WTC11 (cell line): ENCODE measurements around the gene NDST4. TPM values are rescaled to one million over a fixed set of nuclear protein-coding genes. Genes with fewer than 3 reads are reported as not detected.

Source experiments
- ATAC-seq: fragments of 200-7000 bp; cut with Tn5 transposase; 2 replicates; pipeline ENCODE4 v1.10.0; 2021; ENCODE audit warnings: mild to moderate bottlenecking, moderate library complexity
- CTCF ChIA-PET: fragments of 300-600 bp; sonication (Branson Sonifier 250); formaldehyde crosslinking; loops from one replicate; lab custom pipeline; 2021; ENCODE audit warnings: antibody characterized with exemption; lab: Charles Lee
- POLR2A ChIA-PET: fragments of 350-600 bp; sonication (Branson Sonifier 250); formaldehyde crosslinking; loops from one replicate; lab custom pipeline; 2021; ENCODE audit warnings: antibody characterized with exemption; lab: Charles Lee
- DNase-seq: peaks from one replicate; pipeline ENCODE4 v3.0.0; 2021; ENCODE audit warnings: low spot score
- H3K27ac Mint-ChIP-seq: 2 replicates; pipeline ENCODE4 v1.8.0; 2021; ENCODE audit warnings: mixed read lengths
- H3K27me3 Mint-ChIP-seq: 2 replicates; pipeline ENCODE4 v1.8.0; 2021; ENCODE audit warnings: low read depth, mild to moderate bottlenecking, moderate library complexity, mixed read lengths
- H3K36me3 Mint-ChIP-seq: 2 replicates; pipeline ENCODE4 v1.8.0; 2021; ENCODE audit warnings: mixed read lengths
- H3K4me1 Mint-ChIP-seq: 2 replicates; pipeline ENCODE4 v1.8.0; 2022; ENCODE audit warnings: mixed read lengths
- H3K4me3 Mint-ChIP-seq: 2 replicates; pipeline ENCODE4 v1.8.0; 2021; ENCODE audit warnings: mild to moderate bottlenecking, moderate library complexity, mixed read lengths
- H3K9me3 Mint-ChIP-seq: 2 replicates; pipeline ENCODE4 v1.8.0; 2021; ENCODE audit warnings: mixed read lengths
- ATF1 ChIP-seq: sonication (generic); formaldehyde crosslinking; IDR thresholded peaks from 2 replicates; pipeline ENCODE4 v1.8.1; 2023; ENCODE audit warnings: mild to moderate bottlenecking, moderate library complexity, missing genetic modification reagents
- CREB1 ChIP-seq: sonication (generic); formaldehyde crosslinking; IDR thresholded peaks from 2 replicates; pipeline ENCODE4 v1.8.0; 2023; ENCODE audit warnings: mild to moderate bottlenecking, missing genetic modification reagents
- CREM ChIP-seq: sonication (generic); formaldehyde crosslinking; IDR thresholded peaks from 2 replicates; pipeline ENCODE4 v1.8.1; 2022; ENCODE audit warnings: mild to moderate bottlenecking, missing genetic modification reagents, moderate library complexity
- E2F1 ChIP-seq: sonication (generic); formaldehyde crosslinking; IDR thresholded peaks from 2 replicates; pipeline ENCODE4 v1.8.0; 2022; ENCODE audit warnings: mild to moderate bottlenecking, missing genetic modification reagents
- ELF4 ChIP-seq: sonication (generic); formaldehyde crosslinking; IDR thresholded peaks from 2 replicates; pipeline ENCODE4 v1.8.1; 2022; ENCODE audit warnings: low read depth, mild to moderate bottlenecking, moderate library complexity, missing genetic modification reagents
- ERG ChIP-seq: fragments of 250-450 bp; sonication (Bioruptor Pico); IDR thresholded peaks from 2 replicates; pipeline ENCODE4 v1.8.0; 2021; ENCODE audit warnings: mild to moderate bottlenecking
- JAZF1 ChIP-seq: fragments of 250-450 bp; sonication (Bioruptor Pico); IDR thresholded peaks from 2 replicates; pipeline ENCODE4 v1.9.0; 2021; ENCODE audit warnings: moderate library complexity, mild to moderate bottlenecking, inconsistent platforms
- NFE2L1 ChIP-seq: sonication (generic); formaldehyde crosslinking; IDR thresholded peaks from 2 replicates; pipeline ENCODE4 v1.8.1; 2023; ENCODE audit warnings: missing genetic modification reagents
- NR1H2 ChIP-seq: sonication (generic); formaldehyde crosslinking; IDR thresholded peaks from 2 replicates; pipeline ENCODE4 v1.9.0; 2021; ENCODE audit warnings: mild to moderate bottlenecking, moderate library complexity, missing genetic modification reagents
- NR3C1 ChIP-seq: sonication (generic); formaldehyde crosslinking; conservative IDR thresholded peaks from 2 replicates; pipeline ENCODE4 v1.8.1; 2023; ENCODE audit warnings: low read depth, mild to moderate bottlenecking, missing genetic modification reagents
- PRDM15 ChIP-seq: sonication (generic); formaldehyde crosslinking; IDR thresholded peaks from 2 replicates; pipeline ENCODE4 v1.8.0; 2022; ENCODE audit warnings: missing genetic modification reagents
- PREB ChIP-seq: sonication (generic); formaldehyde crosslinking; IDR thresholded peaks from 2 replicates; pipeline ENCODE4 v1.8.1; 2022; ENCODE audit warnings: mild to moderate bottlenecking, missing genetic modification reagents, moderate library complexity, borderline replicate concordance
- SMAD3 ChIP-seq: sonication (generic); formaldehyde crosslinking; IDR thresholded peaks from 2 replicates; pipeline ENCODE4 v1.8.0; 2022; ENCODE audit warnings: missing genetic modification reagents, mild to moderate bottlenecking, borderline replicate concordance
- ZMAT4 ChIP-seq: fragments of 250-450 bp; sonication (Bioruptor Pico); IDR thresholded peaks from 2 replicates; pipeline ENCODE4 v1.9.0; 2021; ENCODE audit warnings: mild to moderate bottlenecking
- ZNF121 ChIP-seq: sonication (generic); formaldehyde crosslinking; IDR thresholded peaks from 2 replicates; pipeline ENCODE4 v1.8.0; 2023; ENCODE audit warnings: missing genetic modification reagents
- total RNA-seq: library from RNA; stranded (reverse); gene quantifications from 3 replicates; pipeline ENCODE4 v1.2.3, GENCODE V29; 2021

The NDST4 gene
- total RNA-seq, 1 experiment from 2014 or later, result not detected

- TF ChIP-seq NFE2L1 (CRISPR knock-in tag) (no peak), ERG (no peak), CREB1 (no peak), JAZF1 (CRISPR knock-in tag) (no peak)
Observed at GRCh38 chr4:114874321-114874720, 239.1 kb downstream of the NDST4 start (continued).

- DNase-seq, result no peak
Observed at GRCh38 chr4:114870987-114871386, 242.4 kb downstream of the NDST4 start.

More at GRCh38 chr4:114870987-114871386, 242.4 kb downstream of the NDST4 start:
- H3K9me3 Mint-ChIP-seq, result no peaks in the 10 kb centered on the region
- no peak overlapping the region for H3K27ac Mint-ChIP-seq
- no peak overlapping the region for H3K4me3 Mint-ChIP-seq
- H3K27me3 Mint-ChIP-seq, result no peaks in the 10 kb centered on the region
- POLR2A ChIA-PET, result interaction anchor here (0.5 kb wide), 1 partner anchor 135 kb away, joined by 5 read pairs; no protein-coding TSS in a partner anchor
- no peaks in the 10 kb centered on the region for H3K4me1 Mint-ChIP-seq
- no peaks in the 10 kb centered on the region for H3K36me3 Mint-ChIP-seq
- TF ChIP-seq ELF4 (CRISPR knock-in tag) (no peak), ZMAT4 (CRISPR knock-in tag) (no peak), NR3C1 (CRISPR knock-in tag) (no peak), ATF1 (CRISPR knock-in tag) (no peak), PREB (CRISPR knock-in tag) (no peak), E2F1 (CRISPR knock-in tag) (no peak), ZNF121 (CRISPR knock-in tag) (no peak), SMAD3 (CRISPR knock-in tag) (no peak), CREM (CRISPR knock-in tag) (no peak), NR1H2 (no peak), PRDM15 (CRISPR knock-in tag) (no peak)
- CTCF ChIA-PET, result no interaction called here
- no peak for ATAC-seq
